Mesodermal cell (in vitro differentiated cells): ENCODE measurements around the gene ZBED3.

Experiments used
- H3K27ac ChIP-seq: 2 replicates; pipeline ENCODE4 v1.7.0; 2013; ENCODE audit warnings: mild to moderate bottlenecking, low read depth, low read length, moderate library complexity; ENCODE audit not compliant: severe bottlenecking
- H3K36me3 ChIP-seq: 2 replicates; pipeline ENCODE4 v1.7.1; 2013; ENCODE audit warnings: mild to moderate bottlenecking, low read length, moderate library complexity; ENCODE audit not compliant: control insufficient read depth, insufficient read depth
- H3K4me1 ChIP-seq: one replicate; pipeline ENCODE4 v1.7.1; 2013; ENCODE audit warnings: mild to moderate bottlenecking, low read length; ENCODE audit not compliant: insufficient read depth, control insufficient read depth, poor library complexity, severe bottlenecking
- H3K4me3 ChIP-seq: 2 replicates; pipeline ENCODE4 v1.7.0; 2013; ENCODE audit warnings: low read length, control low read depth, mild to moderate bottlenecking; ENCODE audit not compliant: insufficient read depth, poor library complexity, severe bottlenecking; ENCODE audit errors: extremely low read depth
- H3K9me3 ChIP-seq: 2 replicates; pipeline ENCODE4 v1.7.1; 2013; ENCODE audit warnings: mild to moderate bottlenecking, low read length, moderate library complexity; ENCODE audit not compliant: control insufficient read depth
- WGBS, 2 experiments: methylation state at CpG; one replicate each; pipeline ENCODE4 v1.1.5; 2013; ENCODE audit warnings: missing lambda C conversion rate in 2 of 2; ENCODE audit not compliant: insufficient coverage in 2 of 2; 5-methylcytosine and 5-hydroxymethylcytosine counted together

The ZBED3 gene

GRCh38 chr5:77077829-77078176 lies 9.3 kb downstream of the ZBED3 start:
- Histone ChIP-seq H3K4me3 (peak overlapping the region; percentile 36), H3K4me1 (no peaks in the 10 kb centered on the region), H3K9me3 (no peaks in the 10 kb centered on the region), H3K36me3 (no peaks in the 10 kb centered on the region), H3K27ac (no peak overlapping the region)
- 24 to 83% methylated on average over 1 to 8 of the region's 12 CpGs for WGBS, 2 experiments

- Histone ChIP-seq H3K36me3 (no peaks in the 10 kb centered on the region), H3K9me3 (no peaks in the 10 kb centered on the region), H3K27ac (no peak overlapping the region), H3K4me3 (peak overlapping the region; percentile 36), H3K4me1 (no peaks in the 10 kb centered on the region)
- WGBS, 2 experiments = 5 to 7% methylated on average over 55 to 90 of the region's 105 CpGs
These were observed 9.9 kb downstream of the ZBED3 start for GRCh38 chr5:77076961-77077828.

- Histone ChIP-seq H3K4me3 (no peak overlapping the region), H3K4me1 (no peaks in the 10 kb centered on the region), H3K9me3 (no peaks in the 10 kb centered on the region), H3K36me3 (no peaks in the 10 kb centered on the region), H3K27ac (no peak overlapping the region)
- 92 to 95% methylated on average over 4 of the region's 4 CpGs for WGBS, 2 experiments
These were observed 12.3 kb downstream of the ZBED3 start for GRCh38 chr5:77074745-77075144.

- Histone ChIP-seq H3K9me3 (no peaks in the 10 kb centered on the region), H3K4me1 (no peaks in the 10 kb centered on the region), H3K4me3 (no peak overlapping the region), H3K36me3 (peaks cover under 1% of the 10 kb centered on the region), H3K27ac (no peak overlapping the region)
- 100% methylated on average over 1 to 2 of the region's 2 CpGs for WGBS, 2 experiments
These were observed 13.4 kb downstream of the ZBED3 start for GRCh38 chr5:77073667-77074066.

GRCh38 chr5:77066823-77067442 lies 20.2 kb downstream of the ZBED3 start:
- Histone ChIP-seq H3K36me3 (peaks cover 22% of the 10 kb centered on the region), H3K4me1 (no peaks in the 10 kb centered on the region), H3K4me3 (no peak overlapping the region), H3K27ac (no peak overlapping the region), H3K9me3 (no peaks in the 10 kb centered on the region)
- WGBS, 2 experiments = 64 to 90% methylated on average over 1 of the region's 1 CpG

- WGBS, 2 experiments = 90 to 100% methylated on average over 1 of the region's 1 CpG
- Histone ChIP-seq H3K9me3 (no peaks in the 10 kb centered on the region), H3K36me3 (peaks cover 29% of the 10 kb centered on the region)
These were observed 20.9 kb downstream of the ZBED3 start for GRCh38 chr5:77066184-77066583.

GRCh38 chr5:77065256-77065655 lies 21.8 kb downstream of the ZBED3 start:
- H3K9me3 ChIP-seq = no peaks in the 10 kb centered on the region
- H3K4me3 ChIP-seq = no peak overlapping the region
- H3K27ac ChIP-seq = no peak overlapping the region
- H3K36me3 ChIP-seq = peaks cover 33% of the 10 kb centered on the region
- no CpG with 5 or more reads among the region's 3 CpGs for WGBS, 2 experiments
- H3K4me1 ChIP-seq = no peaks in the 10 kb centered on the region

More at GRCh38 chr5:77066184-77066583, 20.9 kb downstream of the ZBED3 start:
- H3K27ac ChIP-seq = no peak overlapping the region
- H3K4me1 ChIP-seq = no peaks in the 10 kb centered on the region
- no peak overlapping the region for H3K4me3 ChIP-seq

GRCh38 chr5:77064040-77064439 lies 23.0 kb downstream of the ZBED3 start:
- H3K4me1 ChIP-seq = no peaks in the 10 kb centered on the region
- H3K36me3 ChIP-seq = peaks cover 43% of the 10 kb centered on the region
- H3K9me3 ChIP-seq = no peaks in the 10 kb centered on the region
- WGBS, 2 experiments = 100% methylated on average over 1 of the region's 3 CpGs; no CpG with 5 or more reads in 1 of the 2 experiments
- H3K4me3 ChIP-seq = no peak overlapping the region
- H3K27ac ChIP-seq = no peak overlapping the region

- Histone ChIP-seq H3K9me3 (peaks cover 8% of the 10 kb centered on the region), H3K27ac (no peak overlapping the region), H3K4me3 (no peak overlapping the region), H3K4me1 (no peaks in the 10 kb centered on the region), H3K36me3 (peaks cover 37% of the 10 kb centered on the region)
- WGBS, 2 experiments = no CpG with 5 or more reads among the region's 1 CpG
These were observed 40.5 kb downstream of the ZBED3 start for GRCh38 chr5:77046416-77047073.

- no CpG with 5 or more reads among the region's 1 CpG for WGBS, 2 experiments
- Histone ChIP-seq H3K27ac (no peak overlapping the region), H3K9me3 (no peaks in the 10 kb centered on the region), H3K36me3 (peaks cover 18% of the 10 kb centered on the region), H3K4me1 (no peaks in the 10 kb centered on the region), H3K4me3 (no peak overlapping the region)
These were observed 51.1 kb downstream of the ZBED3 start for GRCh38 chr5:77035950-77036349.
